ACC112 (cell line): ENCODE data around the gene FBXO27.

Experiments
- H2AFZ ChIP-seq: fragments of 200-600 bp; sonication (generic); one replicate; pipeline ENCODE4 v1.6.0; 2017; ENCODE audit warnings: antibody characterized with exemption, low read length; ENCODE audit not compliant: unreplicated experiment
- H3K27ac ChIP-seq: fragments of 200-600 bp; sonication (generic); 2 replicates; pipeline ENCODE4 v1.5.1; 2014; ENCODE audit warnings: low read depth, mild to moderate bottlenecking, antibody characterized with exemption, low read length, moderate library complexity
- H3K27me3 ChIP-seq: fragments of 200-600 bp; sonication (generic); 2 replicates; pipeline ENCODE4 v1.6.1; 2014; ENCODE audit warnings: mild to moderate bottlenecking, antibody characterized with exemption, low read length, moderate library complexity, mixed read lengths; ENCODE audit not compliant: insufficient read depth
- H3K36me3 ChIP-seq: fragments of 200-600 bp; sonication (generic); 2 replicates; pipeline ENCODE4 v1.6.1; 2016; ENCODE audit warnings: mild to moderate bottlenecking, antibody characterized with exemption, low read length, moderate library complexity, mixed read lengths; ENCODE audit not compliant: insufficient read depth
- H3K4me1 ChIP-seq: fragments of 200-600 bp; sonication (generic); one replicate; pipeline ENCODE4 v1.6.1; 2016; ENCODE audit warnings: low read length, mixed read lengths; ENCODE audit not compliant: insufficient read depth, unreplicated experiment, control insufficient read depth
- H3K4me3 ChIP-seq: fragments of 200-600 bp; sonication (generic); 2 replicates; pipeline ENCODE4 v1.5.1; 2014; ENCODE audit warnings: mild to moderate bottlenecking, low read depth, low read length
- H3K79me2 ChIP-seq: fragments of 200-600 bp; sonication (generic); one replicate; pipeline ENCODE4 v1.6.0; 2016; ENCODE audit warnings: low read length; ENCODE audit not compliant: control insufficient read depth, unreplicated experiment, insufficient read depth

FBXO27 gene

DNA sequence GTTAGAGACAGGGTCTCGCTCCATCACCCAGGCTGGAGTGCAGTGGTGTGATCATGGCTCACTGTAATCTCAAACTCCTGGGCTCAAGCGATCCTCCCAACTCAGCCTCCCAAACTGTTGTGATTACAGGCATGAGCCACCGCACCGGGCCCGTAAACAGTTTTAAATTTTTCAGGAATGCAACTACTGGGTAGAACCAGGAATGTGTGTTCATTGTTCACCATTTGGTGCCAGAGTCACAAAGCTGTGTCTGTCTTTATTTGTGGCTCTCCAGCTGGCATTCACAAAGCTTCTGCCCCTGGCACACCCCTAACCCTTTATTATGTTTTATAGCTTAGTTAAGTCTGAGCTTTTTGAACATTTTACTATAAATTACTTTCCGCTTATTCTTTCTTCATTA is 32.1 kb upstream of the FBXO27 start:
- Histone ChIP-seq H3K4me1 (no peaks in the 10 kb centered on the region), H2AFZ (no peak overlapping the region), H3K27me3 (no peaks in the 10 kb centered on the region), H3K79me2 (no peaks in the 10 kb centered on the region), H3K36me3 (no peaks in the 10 kb centered on the region), H3K4me3 (no peak overlapping the region), H3K27ac (no peak overlapping the region)

DNA sequence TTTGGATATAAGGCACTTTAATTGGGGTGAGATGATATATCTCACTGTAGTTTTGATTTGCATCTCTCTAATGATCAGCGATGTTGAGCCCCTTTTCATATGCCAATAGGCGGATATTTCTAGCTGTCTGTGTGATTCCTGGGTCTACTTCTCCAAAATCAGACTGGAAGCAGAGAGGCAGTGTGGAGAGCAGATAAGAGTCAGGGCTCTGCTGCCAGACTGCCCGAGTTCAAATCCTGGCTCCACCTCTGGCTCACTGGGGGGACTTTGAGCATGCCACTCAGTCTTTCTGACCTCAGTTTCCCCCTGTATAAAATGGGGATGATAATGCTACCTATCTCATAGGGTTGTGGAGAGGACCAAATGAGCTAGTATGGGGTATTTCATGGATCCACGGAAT is 27.8 kb upstream of the FBXO27 start:
- H3K79me2 ChIP-seq = no peaks in the 10 kb centered on the region

DNA sequence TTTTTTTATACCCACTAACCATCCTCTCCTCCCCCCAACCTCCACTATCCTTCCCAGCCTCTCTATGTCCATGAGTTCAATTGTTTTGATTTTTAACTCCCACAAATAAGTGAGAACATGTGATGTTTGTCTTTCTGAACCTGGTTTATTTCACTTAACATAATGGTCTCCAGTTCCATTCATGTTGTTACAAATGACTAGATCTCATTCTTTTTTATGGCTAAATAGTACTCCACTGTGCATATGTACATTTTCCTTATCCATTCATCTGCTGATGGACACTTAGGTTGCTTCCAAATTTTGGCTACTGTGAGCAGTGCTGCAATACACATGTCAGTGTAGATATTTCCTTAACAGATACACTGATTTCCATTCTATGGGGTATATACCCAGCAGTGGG is 27.0 kb upstream of the FBXO27 start:
- H3K36me3 ChIP-seq = no peaks in the 10 kb centered on the region
- H3K4me3 ChIP-seq = no peak overlapping the region
- no peaks in the 10 kb centered on the region for H3K27me3 ChIP-seq
- no peak overlapping the region for H2AFZ ChIP-seq
- H3K4me1 ChIP-seq = no peaks in the 10 kb centered on the region
- no peaks in the 10 kb centered on the region for H3K79me2 ChIP-seq
- H3K27ac ChIP-seq = no peak overlapping the region

More for the DNA sequence above, 27.8 kb upstream of the FBXO27 start:
- no peaks in the 10 kb centered on the region for H3K36me3 ChIP-seq
- H3K27me3 ChIP-seq = no peaks in the 10 kb centered on the region
- H3K4me3 ChIP-seq = no peak overlapping the region
- no peak overlapping the region for H3K27ac ChIP-seq
- H3K4me1 ChIP-seq = no peaks in the 10 kb centered on the region
- H2AFZ ChIP-seq = no peak overlapping the region

DNA sequence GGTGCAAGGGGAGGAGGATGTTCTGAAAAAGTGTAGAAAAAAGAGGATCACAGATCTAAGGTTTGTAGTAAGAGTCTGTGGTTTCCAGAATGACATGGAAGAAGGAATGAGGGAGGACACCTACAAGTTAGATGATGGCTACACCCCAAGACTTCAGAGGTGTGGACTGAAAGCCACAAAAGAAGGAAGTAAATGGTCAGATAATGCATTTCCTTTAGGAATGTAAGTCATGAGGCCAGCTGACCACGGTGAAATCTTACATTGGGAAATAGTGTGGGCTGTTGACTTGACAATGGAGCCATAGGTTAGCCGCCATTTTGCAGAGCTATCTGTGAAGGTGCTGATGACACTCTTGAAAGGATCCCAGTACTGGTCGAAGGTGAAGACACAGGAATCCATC is 25.3 kb upstream of the FBXO27 start:
- Histone ChIP-seq H3K4me1 (no peaks in the 10 kb centered on the region), H3K27me3 (no peaks in the 10 kb centered on the region), H3K27ac (no peak overlapping the region), H3K4me3 (no peak overlapping the region), H3K36me3 (no peaks in the 10 kb centered on the region), H2AFZ (no peak overlapping the region), H3K79me2 (no peaks in the 10 kb centered on the region)

DNA sequence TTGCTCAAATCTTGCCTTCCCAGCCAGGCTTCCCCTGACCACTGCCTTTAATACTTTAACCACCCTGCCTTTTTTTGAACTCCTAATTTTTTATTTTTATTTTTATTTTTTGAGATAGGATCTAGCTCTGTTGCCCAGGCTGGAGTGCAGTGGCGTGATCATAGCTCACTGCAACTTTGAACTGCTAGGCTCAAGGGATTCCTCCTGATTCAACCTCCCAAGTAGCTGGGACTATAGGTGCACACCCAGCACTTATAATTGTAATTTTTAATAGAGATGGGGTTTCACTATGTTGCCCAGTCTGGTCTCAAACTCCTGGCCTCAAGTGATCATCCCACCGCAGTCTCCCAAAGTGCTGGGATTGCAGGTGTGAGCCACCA is 21.7 kb upstream of the FBXO27 start:
- no peak overlapping the region for H3K4me3 ChIP-seq
- H3K79me2 ChIP-seq = no peaks in the 10 kb centered on the region
- H3K36me3 ChIP-seq = no peaks in the 10 kb centered on the region
- no peak overlapping the region for H3K27ac ChIP-seq
- H2AFZ ChIP-seq = no peak overlapping the region
- no peaks in the 10 kb centered on the region for H3K27me3 ChIP-seq
- no peaks in the 10 kb centered on the region for H3K4me1 ChIP-seq

DNA sequence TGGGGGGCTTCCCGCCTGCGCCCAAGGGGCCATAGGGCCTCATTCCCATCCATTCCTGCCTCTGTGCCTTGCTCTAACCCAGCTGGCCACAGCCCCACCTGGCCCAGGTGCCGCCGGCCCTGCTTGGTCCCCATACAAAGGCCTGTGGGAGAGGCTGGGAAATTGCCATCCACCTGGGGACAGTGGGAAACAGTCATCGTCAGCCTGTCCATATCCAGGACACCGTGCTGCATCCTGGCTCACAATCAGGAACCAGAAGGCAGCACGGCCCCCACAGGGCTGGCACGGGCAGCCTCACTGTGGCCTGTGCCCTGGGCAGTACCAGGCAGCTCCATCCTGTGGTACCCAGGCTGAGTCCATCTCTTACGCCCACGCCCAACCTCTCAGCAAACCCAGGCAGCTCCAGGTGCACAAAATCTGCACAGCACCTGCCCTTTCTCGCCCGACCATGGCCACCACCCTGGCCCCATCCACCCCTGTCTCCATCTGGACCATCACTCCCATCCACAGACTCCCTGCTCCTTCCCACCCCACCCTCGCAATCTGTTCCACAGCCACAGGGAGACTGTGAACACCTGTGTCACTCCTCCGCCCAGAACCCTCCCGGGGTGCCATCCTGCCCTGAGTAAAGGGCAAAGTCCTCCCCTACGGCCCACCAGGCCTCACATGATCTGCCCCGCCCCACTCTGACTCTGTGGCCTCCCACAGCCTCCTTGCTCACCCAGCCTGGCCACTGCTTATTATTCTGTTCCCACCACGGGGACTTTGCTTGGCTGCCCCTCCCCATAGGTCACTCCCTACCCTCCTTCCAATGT is 21.1 kb upstream of the FBXO27 start:
- no peaks in the 10 kb centered on the region for H3K27me3 ChIP-seq

DNA sequence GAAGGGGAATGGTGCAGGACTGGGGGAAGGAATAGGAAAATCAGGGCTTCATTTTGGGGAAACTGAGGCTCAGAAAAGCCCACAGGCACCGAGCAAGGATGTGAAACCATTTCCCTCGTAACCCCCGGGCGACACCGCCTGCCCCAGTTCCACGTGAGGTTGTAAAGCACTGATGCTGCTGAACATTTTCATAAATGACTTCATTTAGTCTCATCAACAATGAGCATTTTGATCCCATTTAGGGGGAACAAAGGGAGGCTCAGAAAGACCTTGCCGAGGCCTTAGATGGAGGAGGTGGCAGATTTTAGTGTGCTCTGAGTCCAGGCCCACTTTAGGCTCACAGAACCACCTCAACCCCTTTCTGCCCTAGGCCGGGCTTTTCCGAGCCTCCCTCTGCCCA is 20.5 kb upstream of the FBXO27 start:
- no peaks in the 10 kb centered on the region for H3K4me1 ChIP-seq
- no peak overlapping the region for H3K27ac ChIP-seq
- no peaks in the 10 kb centered on the region for H3K36me3 ChIP-seq
- H2AFZ ChIP-seq = no peak overlapping the region
- H3K27me3 ChIP-seq = no peaks in the 10 kb centered on the region
- H3K79me2 ChIP-seq = no peaks in the 10 kb centered on the region
- no peak overlapping the region for H3K4me3 ChIP-seq

More for the DNA sequence above, 21.1 kb upstream of the FBXO27 start:
- Histone ChIP-seq H3K27ac (no peak overlapping the region), H3K4me1 (no peaks in the 10 kb centered on the region), H3K79me2 (no peaks in the 10 kb centered on the region), H2AFZ (no peak overlapping the region), H3K4me3 (no peak overlapping the region), H3K36me3 (no peaks in the 10 kb centered on the region)

DNA sequence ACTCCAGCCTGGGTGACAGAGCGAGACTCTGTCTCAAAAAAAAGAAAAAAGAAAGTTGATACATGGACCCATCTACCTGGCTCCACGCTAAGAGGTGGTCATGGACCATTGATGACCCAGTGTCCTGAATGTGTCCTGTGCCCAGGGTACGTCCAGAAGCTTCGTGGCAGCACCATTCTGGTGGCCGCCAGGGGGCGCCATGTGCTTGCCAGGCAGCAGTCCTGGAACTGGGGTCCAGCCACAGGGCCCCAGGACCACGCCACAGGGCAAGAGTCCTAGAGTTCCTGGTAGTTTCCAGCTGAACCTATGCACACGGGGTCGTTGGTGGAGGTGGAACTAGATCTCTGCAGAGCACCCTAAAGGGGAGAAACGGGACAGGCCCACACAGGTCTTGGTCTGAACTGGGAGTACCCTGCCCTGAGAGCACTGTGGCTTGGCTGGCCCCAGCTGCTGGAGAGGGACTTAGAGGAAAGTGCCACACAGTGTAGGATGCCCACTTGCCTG is 19.9 kb upstream of the FBXO27 start:
- Histone ChIP-seq H3K27ac (no peak overlapping the region), H3K36me3 (no peaks in the 10 kb centered on the region), H3K79me2 (no peaks in the 10 kb centered on the region), H3K4me1 (no peaks in the 10 kb centered on the region), H3K27me3 (no peaks in the 10 kb centered on the region), H2AFZ (no peak overlapping the region), H3K4me3 (no peak overlapping the region)

DNA sequence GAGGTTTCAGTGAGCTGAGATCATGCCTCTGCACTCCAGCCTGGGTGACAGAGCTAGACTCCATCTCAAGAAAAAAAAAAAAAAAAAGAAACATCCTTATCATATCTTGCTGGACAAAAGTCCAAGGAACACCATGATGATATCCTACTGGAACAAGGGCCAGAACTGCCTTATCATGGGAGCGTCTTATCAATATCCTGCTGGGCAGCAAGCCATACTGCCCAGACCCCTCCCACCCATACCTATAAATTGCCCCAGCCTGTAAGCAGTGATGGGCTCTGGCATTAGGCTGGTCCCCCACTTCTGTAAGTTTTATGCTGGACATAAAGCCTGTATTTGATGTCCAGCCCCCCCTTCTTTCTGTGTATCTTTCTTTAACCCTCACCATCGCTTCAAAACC is 14.7 kb upstream of the FBXO27 start:
- Histone ChIP-seq H3K36me3 (no peaks in the 10 kb centered on the region), H2AFZ (no peak overlapping the region), H3K4me1 (no peaks in the 10 kb centered on the region), H3K27me3 (no peaks in the 10 kb centered on the region), H3K27ac (no peak overlapping the region), H3K4me3 (no peak overlapping the region), H3K79me2 (no peaks in the 10 kb centered on the region)

DNA sequence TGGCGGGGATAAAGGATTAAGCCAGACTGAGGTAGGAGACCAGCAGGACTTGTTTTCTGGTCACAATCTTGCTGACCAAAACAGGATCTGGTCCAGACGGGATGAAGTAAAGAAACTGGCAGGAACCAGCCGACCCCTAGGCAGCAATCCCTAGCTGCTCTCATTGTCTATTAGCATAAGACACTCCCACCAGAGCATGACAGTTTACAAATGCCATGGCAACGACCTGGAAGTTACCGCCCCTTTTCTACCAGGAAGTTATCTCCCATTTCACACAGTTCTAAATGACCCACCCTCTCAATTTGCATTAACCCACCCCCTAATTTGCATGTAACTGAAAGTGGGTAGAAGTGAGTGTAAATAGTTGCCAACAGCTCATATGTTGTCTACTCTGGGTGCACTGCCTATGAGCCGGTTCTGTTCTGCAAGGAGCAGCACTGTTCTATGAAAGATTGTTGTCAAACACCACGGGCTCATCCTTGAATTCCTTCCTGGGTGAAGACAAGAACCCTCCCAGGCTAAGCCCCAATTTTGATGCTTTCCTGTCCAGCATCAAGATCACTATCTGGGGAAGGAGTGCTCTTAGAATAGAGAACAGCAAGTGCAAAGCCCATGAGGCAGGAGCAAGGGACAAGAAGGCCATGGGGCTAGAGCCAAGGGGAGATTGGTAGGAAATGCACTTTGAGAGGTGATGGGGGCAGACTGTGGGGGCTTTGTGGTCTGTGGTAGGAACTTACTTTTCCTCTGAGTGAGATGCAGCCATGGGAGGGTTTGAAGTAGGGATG is 13.9 kb upstream of the FBXO27 start:
- Histone ChIP-seq H2AFZ (no peak overlapping the region), H3K4me1 (no peaks in the 10 kb centered on the region), H3K4me3 (no peak overlapping the region), H3K27ac (no peak overlapping the region), H3K27me3 (no peaks in the 10 kb centered on the region), H3K36me3 (no peaks in the 10 kb centered on the region), H3K79me2 (no peaks in the 10 kb centered on the region)

DNA sequence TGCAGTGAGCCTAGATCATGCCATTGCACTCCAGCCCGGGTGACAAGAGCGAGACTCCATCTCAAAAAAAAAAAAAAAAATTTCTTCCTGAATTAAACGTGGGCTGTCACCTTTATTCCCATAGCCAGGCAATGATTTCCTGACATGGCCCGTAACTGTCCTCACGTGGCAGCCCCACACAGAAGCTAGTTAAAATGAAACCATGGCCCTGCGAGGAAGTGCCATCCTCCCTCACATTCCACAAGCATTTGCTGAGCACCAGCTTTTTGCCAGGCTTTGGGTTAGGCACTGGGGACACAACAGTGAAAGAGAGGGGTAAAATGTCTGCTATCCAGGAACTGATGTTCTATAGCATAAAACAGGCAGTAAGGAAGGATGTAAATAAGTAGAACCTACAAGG is 13.2 kb upstream of the FBXO27 start:
- H3K79me2 ChIP-seq = no peaks in the 10 kb centered on the region
- H2AFZ ChIP-seq = no peak overlapping the region
- H3K36me3 ChIP-seq = no peaks in the 10 kb centered on the region
- H3K4me3 ChIP-seq = no peak overlapping the region
- no peaks in the 10 kb centered on the region for H3K27me3 ChIP-seq
- H3K4me1 ChIP-seq = no peaks in the 10 kb centered on the region
- no peak overlapping the region for H3K27ac ChIP-seq
